Measurements from ENCODE around the gene CPPED1.

DNA sequence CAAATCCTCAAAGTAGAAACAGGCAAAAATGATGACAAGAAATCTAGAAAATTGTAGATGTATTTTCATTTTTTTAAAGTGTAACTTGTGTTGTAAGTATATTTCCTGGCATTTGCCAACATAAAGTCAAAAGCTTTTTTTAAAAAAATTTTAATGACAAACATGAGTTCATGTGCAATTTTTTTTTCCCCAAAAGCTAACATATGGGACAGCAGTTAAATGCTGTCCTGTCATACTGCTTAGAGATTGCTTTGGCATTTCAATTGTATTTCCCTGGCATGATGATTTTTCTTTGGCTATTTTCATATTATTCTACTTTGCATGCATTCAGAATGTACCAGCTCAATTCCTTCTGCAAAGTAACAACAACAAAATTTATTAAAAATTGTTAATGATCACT is 24.5 kb upstream of the CPPED1 start:
- TF ChIP-seq, protein P1, sequence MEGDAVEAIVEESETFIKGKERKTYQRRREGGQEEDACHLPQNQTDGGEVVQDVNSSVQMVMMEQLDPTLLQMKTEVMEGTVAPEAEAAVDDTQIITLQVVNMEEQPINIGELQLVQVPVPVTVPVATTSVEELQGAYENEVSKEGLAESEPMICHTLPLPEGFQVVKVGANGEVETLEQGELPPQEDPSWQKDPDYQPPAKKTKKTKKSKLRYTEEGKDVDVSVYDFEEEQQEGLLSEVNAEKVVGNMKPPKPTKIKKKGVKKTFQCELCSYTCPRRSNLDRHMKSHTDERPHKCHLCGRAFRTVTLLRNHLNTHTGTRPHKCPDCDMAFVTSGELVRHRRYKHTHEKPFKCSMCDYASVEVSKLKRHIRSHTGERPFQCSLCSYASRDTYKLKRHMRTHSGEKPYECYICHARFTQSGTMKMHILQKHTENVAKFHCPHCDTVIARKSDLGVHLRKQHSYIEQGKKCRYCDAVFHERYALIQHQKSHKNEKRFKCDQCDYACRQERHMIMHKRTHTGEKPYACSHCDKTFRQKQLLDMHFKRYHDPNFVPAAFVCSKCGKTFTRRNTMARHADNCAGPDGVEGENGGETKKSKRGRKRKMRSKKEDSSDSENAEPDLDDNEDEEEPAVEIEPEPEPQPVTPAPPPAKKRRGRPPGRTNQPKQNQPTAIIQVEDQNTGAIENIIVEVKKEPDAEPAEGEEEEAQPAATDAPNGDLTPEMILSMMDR (IDR thresholded peaks at IDR 0.05), result no peak
- no peak for TF ChIP-seq POLR2A (IDR thresholded peaks at IDR 0.05; ENCODE audit: low read depth)
- TF ChIP-seq POLR2AphosphoS5 (IDR thresholded peaks at IDR 0.05), result no peak
- TF ChIP-seq EP300 (IDR thresholded peaks at IDR 0.05), result no peak
